HEK293 (cell line): ENCODE measurements around the gene CORO2B.

Experiments used
- CTCF ChIA-PET: fragments of 350-600 bp; formaldehyde crosslinking; extraction: SDS; loops from one replicate; lab custom pipeline; 2021; ENCODE audit warnings: antibody characterized with exemption; lab: Yijun Ruan, JAX
- POLR2A ChIA-PET: fragments of 300-600 bp; formaldehyde crosslinking; extraction: SDS; loops from one replicate; lab custom pipeline; 2020; ENCODE audit warnings: antibody characterized with exemption, inconsistent platforms; lab: Yijun Ruan, JAX
- H3K27ac ChIP-seq: fragments of 200-500 bp; sonication (Bioruptor generic); 2 replicates; pipeline ENCODE4 v1.5.1; 2014; ENCODE audit warnings: low read depth, low read length, control low read depth, inconsistent platforms; ENCODE audit errors: extremely low read depth
- H3K36me3 ChIP-seq, 2 experiments: fragments of 200-500 bp in 1 of 2; sonication (Bioruptor generic) in 1 of 2; 1 replicate in 1 of 2; 2 replicates in 1 of 2; pipeline ENCODE4 v1.5.1; 2014 to 2017; ENCODE audit warnings: inconsistent platforms in 2 of 2, low read length in 2 of 2; ENCODE audit not compliant: control insufficient read depth in 2 of 2, insufficient read depth in 1 of 2
- H3K4me1 ChIP-seq: fragments of 200-500 bp; sonication (Bioruptor generic); 2 replicates; pipeline ENCODE4 v1.5.1; 2014; ENCODE audit warnings: mild to moderate bottlenecking, low read length, inconsistent platforms; ENCODE audit not compliant: control insufficient read depth, insufficient read depth
- H3K4me3 ChIP-seq: 2 replicates; pipeline ENCODE4 v1.5.1; 2011; ENCODE audit warnings: low read depth, mild to moderate bottlenecking, control low read depth, low read length, moderate library complexity
- H3K9me3 ChIP-seq: fragments of 200-500 bp; sonication (Bioruptor generic); 2 replicates; pipeline ENCODE4 v1.5.1; 2014; ENCODE audit warnings: low read depth, low read length, inconsistent platforms; ENCODE audit not compliant: control insufficient read depth, insufficient read depth
- HIC1 ChIP-seq: fragments of 450-650 bp; formaldehyde crosslinking; IDR thresholded peaks from 2 replicates; pipeline ENCODE4 v1.5.1; 2016; ENCODE audit warnings: missing biosample characterization, missing genetic modification characterization
- KLF17 ChIP-seq: fragments of 450-650 bp; formaldehyde crosslinking; IDR thresholded peaks from 2 replicates; pipeline ENCODE4 v1.5.1; 2016; ENCODE audit warnings: missing biosample characterization, missing genetic modification characterization
- KLF8 ChIP-seq: fragments of 450-650 bp; formaldehyde crosslinking; IDR thresholded peaks from 2 replicates; pipeline ENCODE4 v1.5.1; 2016; ENCODE audit warnings: missing biosample characterization, missing genetic modification characterization
- PBX3 ChIP-seq: sonication (generic); formaldehyde crosslinking; IDR thresholded peaks from 2 replicates; pipeline ENCODE4 v1.8.1; 2022; ENCODE audit warnings: mild to moderate bottlenecking, moderate library complexity, missing genetic modification reagents
- PRDM6 ChIP-seq: fragments of 450-650 bp; formaldehyde crosslinking; IDR thresholded peaks from 2 replicates; pipeline ENCODE4 v1.5.1; 2017; ENCODE audit warnings: missing biosample characterization, missing genetic modification characterization
- ZBTB1 ChIP-seq: fragments of 450-650 bp; formaldehyde crosslinking; IDR thresholded peaks from 2 replicates; pipeline ENCODE4 v1.5.1; 2016; ENCODE audit warnings: missing biosample characterization, missing genetic modification characterization
- ZBTB7A ChIP-seq: fragments of 450-650 bp; formaldehyde crosslinking; IDR thresholded peaks from 2 replicates; pipeline ENCODE4 v1.5.1; 2016; ENCODE audit warnings: low read depth, missing biosample characterization, missing genetic modification characterization
- ZNF112 ChIP-seq: fragments of 450-650 bp; formaldehyde crosslinking; IDR thresholded peaks from 2 replicates; pipeline ENCODE4 v1.5.0; 2017; ENCODE audit warnings: missing biosample characterization, missing genetic modification characterization
- ZNF121 ChIP-seq: fragments of 450-650 bp; formaldehyde crosslinking; IDR thresholded peaks from 2 replicates; pipeline ENCODE4 v1.5.1; 2016; ENCODE audit warnings: missing biosample characterization, missing genetic modification characterization
- ZNF146 ChIP-seq: fragments of 450-650 bp; formaldehyde crosslinking; IDR thresholded peaks from 2 replicates; pipeline ENCODE4 v1.5.1; 2016; ENCODE audit warnings: missing biosample characterization, missing genetic modification characterization
- ZNF155 ChIP-seq: fragments of 450-650 bp; formaldehyde crosslinking; IDR thresholded peaks from 2 replicates; pipeline ENCODE4 v1.5.1; 2016; ENCODE audit warnings: missing biosample characterization, missing genetic modification characterization
- ZNF157 ChIP-seq: fragments of 450-650 bp; formaldehyde crosslinking; IDR thresholded peaks from 2 replicates; pipeline ENCODE4 v1.5.1; 2016; ENCODE audit warnings: missing biosample characterization, missing genetic modification characterization
- ZNF239 ChIP-seq: fragments of 450-650 bp; formaldehyde crosslinking; IDR thresholded peaks from 2 replicates; pipeline ENCODE4 v1.5.1; 2016; ENCODE audit warnings: missing biosample characterization, missing genetic modification characterization
- ZNF311 ChIP-seq: fragments of 450-650 bp; formaldehyde crosslinking; IDR thresholded peaks from 2 replicates; pipeline ENCODE4 v1.5.1; 2017; ENCODE audit warnings: missing biosample characterization, missing genetic modification characterization, borderline replicate concordance
- ZNF366 ChIP-seq: fragments of 450-650 bp; formaldehyde crosslinking; conservative IDR thresholded peaks from 2 replicates; pipeline ENCODE4 v1.5.1; 2016; ENCODE audit warnings: missing biosample characterization, missing genetic modification characterization
- ZNF404 ChIP-seq: fragments of 450-650 bp; formaldehyde crosslinking; IDR thresholded peaks from 2 replicates; pipeline ENCODE4 v1.5.1; 2017; ENCODE audit warnings: missing biosample characterization, missing genetic modification characterization
- ZNF449 ChIP-seq: fragments of 450-650 bp; formaldehyde crosslinking; IDR thresholded peaks from 2 replicates; pipeline ENCODE4 v1.5.1; 2017; ENCODE audit warnings: missing biosample characterization, mild to moderate bottlenecking, missing genetic modification characterization, moderate library complexity
- ZNF510 ChIP-seq: fragments of 450-650 bp; formaldehyde crosslinking; IDR thresholded peaks from 2 replicates; pipeline ENCODE4 v1.5.1; 2018; ENCODE audit warnings: mild to moderate bottlenecking, missing genetic modification characterization, missing biosample characterization; ENCODE audit not compliant: insufficient replicate concordance
- ZNF555 ChIP-seq: fragments of 450-650 bp; formaldehyde crosslinking; conservative IDR thresholded peaks from 2 replicates; pipeline ENCODE4 v1.5.1; 2017; ENCODE audit warnings: missing biosample characterization, mild to moderate bottlenecking, missing genetic modification characterization, inconsistent platforms
- ZNF600 ChIP-seq: fragments of 450-650 bp; formaldehyde crosslinking; IDR thresholded peaks from 2 replicates; pipeline ENCODE4 v1.5.1; 2016; ENCODE audit warnings: missing biosample characterization, missing genetic modification characterization
- ZNF626 ChIP-seq: fragments of 450-650 bp; sonication (Bioruptor Pico); formaldehyde crosslinking; IDR thresholded peaks from 2 replicates; pipeline ENCODE4 v1.5.1; 2018; ENCODE audit warnings: missing biosample characterization, missing genetic modification characterization, inconsistent platforms
- ZNF704 ChIP-seq: fragments of 450-650 bp; formaldehyde crosslinking; IDR thresholded peaks from 2 replicates; pipeline ENCODE4 v1.5.1; 2016; ENCODE audit warnings: missing biosample characterization, missing genetic modification characterization
- ZNF76 ChIP-seq: fragments of 450-650 bp; formaldehyde crosslinking; IDR thresholded peaks from 2 replicates; pipeline ENCODE4; 2016; ENCODE audit warnings: low read depth, missing biosample characterization, missing genetic modification characterization, borderline replicate concordance
- ZNF777 ChIP-seq: fragments of 450-650 bp; formaldehyde crosslinking; IDR thresholded peaks from 2 replicates; pipeline ENCODE4 v1.5.1; 2017; ENCODE audit warnings: missing biosample characterization, missing genetic modification characterization, borderline replicate concordance
- ZNF791 ChIP-seq: fragments of 450-650 bp; formaldehyde crosslinking; IDR thresholded peaks from 2 replicates; pipeline ENCODE4 v1.5.1; 2016; ENCODE audit warnings: missing biosample characterization, missing genetic modification characterization
- ZNF837 ChIP-seq: fragments of 450-650 bp; formaldehyde crosslinking; IDR thresholded peaks from 2 replicates; pipeline ENCODE4 v1.5.1; 2016; ENCODE audit warnings: missing biosample characterization, missing genetic modification characterization
- ZSCAN23 ChIP-seq: fragments of 450-650 bp; formaldehyde crosslinking; IDR thresholded peaks from 2 replicates; pipeline ENCODE4 v1.5.1; 2016; ENCODE audit warnings: missing biosample characterization, missing genetic modification characterization

The CORO2B gene

GRCh38 chr15:68712886-68713285, 134.1 kb downstream of the CORO2B start:
- no peaks in the 10 kb centered on the region for H3K9me3 ChIP-seq
- CTCF ChIA-PET: interaction anchor here (1.4 kb wide), 1 partner anchor 39 kb away, joined by 6 read pairs; no protein-coding TSS in a partner anchor
- TF ChIP-seq ZNF76 (tag by site-specific recombination) (no peak), ZNF311 (no peak), ZNF837 (no peak), PRDM6 (tag by site-specific recombination) (no peak), HIC1 (no peak), KLF8 (tag by site-specific recombination) (no peak), ZNF555 (tag by site-specific recombination) (no peak), ZBTB7A (tag by site-specific recombination) (no peak), ZNF239 (no peak), KLF17 (tag by site-specific recombination) (no peak), ZNF157 (tag by site-specific recombination) (no peak), ZNF366 (no peak), ZNF449 (tag by site-specific recombination) (no peak)

GRCh38 chr15:68713874-68714273, 135.1 kb downstream of the CORO2B start:
- ChIA-PET POLR2A (no interaction called here), CTCF (interaction anchor here (0.6 kb wide), 1 partner anchor 451 kb away, joined by 4 read pairs; no protein-coding TSS in a partner anchor)
- Histone ChIP-seq H3K4me3 (no peak overlapping the region), H3K4me1 (no peaks in the 10 kb centered on the region), H3K36me3 (no peaks in the 10 kb centered on the region), H3K27ac (no peak overlapping the region), H3K9me3 (no peaks in the 10 kb centered on the region)
- TF ChIP-seq ZNF777 (no peak), ZNF510 (tag by site-specific recombination) (no peak), ZSCAN23 (no peak), ZNF626 (tag by site-specific recombination) (no peak), ZNF791 (tag by site-specific recombination) (no peak), PBX3 (CRISPR knock-in tag) (no peak), ZNF704 (tag by site-specific recombination) (no peak), ZNF112 (tag by site-specific recombination) (no peak), ZNF155 (no peak), ZNF600 (tag by site-specific recombination) (no peak), ZNF121 (no peak), ZNF404 (tag by site-specific recombination) (no peak), ZBTB1 (tag by site-specific recombination) (no peak), ZNF146 (tag by site-specific recombination) (no peak)

More at GRCh38 chr15:68712886-68713285, 134.1 kb downstream of the CORO2B start:
- Histone ChIP-seq H3K36me3 (no peaks in the 10 kb centered on the region), H3K4me1 (no peaks in the 10 kb centered on the region), H3K27ac (no peak overlapping the region), H3K4me3 (no peak overlapping the region)
- POLR2A ChIA-PET: no interaction called here
